ENCODE measurements around the gene PIGQ.

PIGQ gene

GRCh38 chr16:567373-568256, 2.2 kb upstream of the PIGQ start:
- no peak for DNase-seq (ENCODE audit: low read depth in 3 of 3)

DNA sequence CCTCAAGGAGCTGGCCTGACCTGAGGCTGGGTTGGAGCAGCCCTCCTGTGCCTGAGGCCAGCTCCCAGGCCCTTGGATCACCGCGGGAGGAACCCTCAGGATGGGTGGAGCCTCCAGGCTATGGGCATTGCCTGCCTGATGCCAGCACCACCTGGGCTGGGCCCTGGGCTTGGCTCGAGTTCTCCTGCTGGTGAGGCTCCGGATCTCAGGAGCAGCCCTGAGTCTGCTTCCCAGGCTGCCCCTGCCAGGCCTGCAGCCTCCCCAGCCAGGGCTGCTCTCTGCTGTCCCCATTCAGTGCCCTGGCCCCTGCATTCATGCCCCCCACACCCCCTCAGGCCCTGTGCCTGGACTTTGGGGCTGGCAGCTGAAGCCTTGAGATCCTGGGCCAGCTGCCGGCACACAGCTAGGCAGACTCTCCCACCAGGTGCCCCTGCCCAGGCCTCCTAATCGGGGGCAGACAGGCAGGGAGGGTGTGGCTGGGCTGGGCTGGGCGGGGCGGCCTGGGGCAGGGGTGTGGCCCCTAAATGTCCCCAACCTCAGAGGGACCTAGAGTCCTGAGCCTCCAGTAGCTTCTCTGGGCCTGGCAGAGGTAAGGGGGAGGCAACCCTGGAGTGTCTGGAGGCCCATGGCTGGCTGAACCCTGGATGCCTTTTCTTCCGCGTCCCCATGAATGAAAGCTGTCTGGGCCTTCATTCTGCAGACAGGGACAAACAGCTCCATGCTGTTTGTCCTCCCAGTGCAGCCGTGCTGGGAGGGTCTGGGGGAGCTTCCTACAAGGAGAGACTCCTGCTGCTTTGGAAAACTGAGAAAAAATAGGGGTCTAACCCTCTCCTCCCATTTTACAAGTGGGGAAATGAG, 1.1 kb upstream of the PIGQ start:
- DNase-seq (ENCODE audit: low read depth in 3 of 3): no peak

GRCh38 chr16:572865-573650, 3.3 kb downstream of the PIGQ start:
- no peak for DNase-seq (ENCODE audit: low read depth in 3 of 3)

GRCh38 chr16:574021-574760, 4.4 kb downstream of the PIGQ start:
- DNase-seq (ENCODE audit: low read depth in 3 of 3): no peak

GRCh38 chr16:575354-576196, 5.8 kb downstream of the PIGQ start:
- DNase-seq (ENCODE audit: low read depth in 3 of 3): no peak

DNA sequence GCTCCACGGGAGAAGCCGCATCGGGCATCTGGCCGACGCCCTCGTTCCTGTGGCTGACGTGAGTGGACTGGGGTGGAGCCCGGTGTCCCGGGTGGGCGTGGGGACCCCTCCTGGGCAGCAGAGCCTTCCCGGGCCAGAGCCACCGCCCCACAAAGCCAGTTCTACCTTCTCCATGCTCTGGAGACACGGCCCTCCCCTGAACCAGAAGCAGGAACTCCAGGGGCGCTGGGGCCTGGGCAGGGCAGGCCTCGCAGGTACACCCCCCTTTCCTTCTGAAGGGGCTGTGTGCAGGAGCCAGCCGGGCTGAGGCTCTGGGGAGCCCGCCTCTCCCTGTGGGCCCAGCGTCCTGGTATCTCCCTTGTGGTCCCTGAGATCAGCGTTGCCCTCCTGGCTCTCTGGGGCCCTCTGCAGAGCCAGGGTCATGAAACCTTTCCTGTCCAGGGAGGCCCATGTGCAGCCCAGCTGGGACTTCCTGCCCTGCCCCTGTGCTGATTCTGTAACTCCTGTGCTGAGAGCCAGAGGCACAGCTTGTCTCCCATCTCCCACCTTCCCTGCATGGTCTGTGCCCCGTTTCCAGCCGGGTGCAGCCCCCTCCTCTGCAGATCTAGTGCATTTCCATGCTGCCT, 6.5 kb downstream of the PIGQ start:
- DNase-seq (ENCODE audit: low read depth in 3 of 3): no peak

DNA sequence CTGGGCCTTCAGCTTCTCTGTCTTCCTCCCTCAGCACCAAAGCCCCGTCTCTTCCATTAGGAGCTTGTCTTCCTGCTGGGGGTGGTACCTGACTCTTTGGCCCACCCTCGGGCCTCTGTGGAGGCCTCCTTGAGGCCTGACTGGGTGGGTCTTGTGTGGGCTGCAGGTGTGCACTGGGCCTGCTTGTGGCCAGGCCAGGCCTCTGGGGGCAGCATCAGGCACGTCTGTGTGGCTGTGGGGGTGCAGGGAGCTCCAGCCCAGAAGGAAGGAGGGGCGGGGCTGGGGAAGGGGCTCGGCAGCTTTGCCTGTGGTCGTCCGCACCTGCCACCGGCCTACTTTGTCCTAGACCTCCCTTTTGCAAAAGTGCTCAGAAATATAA, 7.0 kb downstream of the PIGQ start:
- no peak for DNase-seq (ENCODE audit: low read depth in 3 of 3)

DNA sequence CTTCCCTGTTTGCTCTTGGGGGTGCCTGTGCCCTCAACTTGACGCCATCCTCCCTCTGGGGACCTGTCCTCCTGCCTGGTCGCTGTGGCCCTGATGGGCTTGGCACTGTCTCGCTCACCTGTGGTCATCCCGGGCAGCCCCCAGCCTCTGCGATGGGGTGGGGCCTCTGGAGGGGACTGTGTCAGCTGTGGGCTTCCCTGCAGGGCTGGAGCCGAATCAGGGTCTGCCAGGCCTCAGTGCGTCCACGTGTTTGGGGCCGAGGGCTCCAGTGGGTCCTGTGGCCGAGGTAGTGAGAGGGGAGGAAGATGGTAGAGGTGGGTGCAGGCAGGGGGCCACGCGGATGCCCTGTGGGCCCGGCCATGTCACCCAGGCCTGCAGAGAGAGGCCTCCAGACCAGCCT, 8.0 kb downstream of the PIGQ start:
- DNase-seq (ENCODE audit: low read depth in 3 of 3): no peak

GRCh38 chr16:578232-578869, 8.6 kb downstream of the PIGQ start:
- no peak for DNase-seq (ENCODE audit: low read depth in 3 of 3)

- peak in 2 of 3 experiments; percentile 35 to 65 for DNase-seq (ENCODE audit: low read depth in 3 of 3)
These were observed 9.2 kb downstream of the PIGQ start for GRCh38 chr16:578870-579405.

- no peak for DNase-seq (ENCODE audit: low read depth in 3 of 3)
These were observed 10.6 kb downstream of the PIGQ start for GRCh38 chr16:580141-580945.

DNA sequence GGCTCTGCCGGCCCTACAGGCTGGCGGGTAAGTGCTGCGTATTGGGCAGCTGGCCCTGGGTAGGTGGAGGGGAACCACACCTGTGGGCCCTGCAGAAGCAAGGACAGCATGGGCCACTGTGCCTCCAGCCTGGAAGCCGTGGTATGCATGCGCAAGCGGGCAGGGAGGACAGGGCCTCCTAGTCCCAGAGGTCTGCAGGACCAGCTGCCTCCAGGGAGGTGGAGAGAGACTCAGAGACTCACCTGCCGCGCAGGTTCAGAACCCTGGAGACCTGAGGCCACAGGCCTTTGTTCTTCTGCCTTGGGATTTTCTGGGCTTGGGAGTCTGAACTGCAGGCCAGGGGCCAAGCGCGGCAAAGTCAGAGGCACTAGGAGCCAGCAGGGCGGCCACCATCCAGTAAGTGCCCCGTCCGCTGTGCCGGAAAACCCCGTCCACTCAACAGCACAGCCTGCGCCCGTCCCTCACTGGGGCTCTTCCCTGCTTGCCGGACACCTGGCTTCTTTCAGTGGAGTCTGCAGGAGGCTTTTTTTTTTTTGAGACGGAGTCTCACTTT, 11.3 kb downstream of the PIGQ start:
- no peak for DNase-seq (ENCODE audit: low read depth in 3 of 3)

GRCh38 chr16:582218-582613, 12.4 kb downstream of the PIGQ start:
- DNase-seq (ENCODE audit: low read depth in 3 of 3): no peak

GRCh38 chr16:582614-583331, 13.0 kb downstream of the PIGQ start:
- DNase-seq (ENCODE audit: low read depth in 3 of 3): no peak

DNA sequence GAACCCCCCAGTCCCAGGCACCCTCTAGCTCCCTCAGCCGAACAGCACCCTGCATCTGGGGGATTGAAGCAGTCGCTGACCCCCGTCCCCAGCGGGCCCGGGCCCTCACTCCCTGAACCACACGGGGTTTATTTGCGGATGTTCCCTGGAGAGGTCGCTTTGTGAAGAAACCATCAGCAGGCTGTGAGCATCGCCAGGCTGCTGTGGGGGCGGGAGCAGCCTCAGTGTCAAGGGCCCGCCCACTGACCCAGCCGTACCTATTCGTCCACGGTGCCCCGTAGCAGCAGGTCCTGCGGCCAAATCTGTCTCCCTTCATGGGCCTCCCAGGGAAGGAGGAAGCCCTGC, 13.7 kb downstream of the PIGQ start:
- no peak for DNase-seq (ENCODE audit: low read depth in 3 of 3)

- DNase-seq (ENCODE audit: low read depth in 3 of 3): no peak
These were observed 14.2 kb downstream of the PIGQ start for GRCh38 chr16:583815-584591.

- DNase-seq (ENCODE audit: low read depth in 3 of 3): no peak
These were observed 15.6 kb downstream of the PIGQ start for GRCh38 chr16:585351-585750.
